Stimulated activated memory B cell treated with anti-CD40 and anti-IgM and Interleukin-4, amounts not matched to agents 10 μg/mL and 1 μg/mL and 100 μg/mL, for 72 hours (primary cell): ENCODE measurements around the gene MSLN.

Experiments used
- ATAC-seq: fragments of 150-1000 bp; cut with Tn5 transposase; 2 replicates; pipeline ENCODE4 v1.10.0; 2021
- H3K27ac Mint-ChIP-seq: one replicate; pipeline ENCODE4 v1.8.0; 2022; ENCODE audit warnings: mild to moderate bottlenecking, mixed read lengths
- H3K27me3 Mint-ChIP-seq: one replicate; pipeline ENCODE4 v1.8.0; 2022; ENCODE audit warnings: mixed read lengths
- H3K36me3 Mint-ChIP-seq: one replicate; pipeline ENCODE4 v1.8.0; 2022; ENCODE audit warnings: mixed read lengths
- H3K4me1 Mint-ChIP-seq: one replicate; pipeline ENCODE4 v1.8.0; 2022; ENCODE audit warnings: mixed read lengths
- H3K4me3 Mint-ChIP-seq: one replicate; pipeline ENCODE4 v1.8.0; 2022; ENCODE audit warnings: mild to moderate bottlenecking, moderate library complexity, mixed read lengths
- H3K9me3 Mint-ChIP-seq: one replicate; pipeline ENCODE4 v1.8.0; 2022; ENCODE audit warnings: mixed read lengths

MSLN gene

GRCh38 chr16:782766-783403 is 22.4 kb downstream of the MSLN start:
- Mint-ChIP-seq H3K27me3 (peaks cover 37% of the 10 kb centered on the region), H3K9me3 (no peaks in the 10 kb centered on the region), H3K4me1 (peaks cover 23% of the 10 kb centered on the region), H3K27ac (no peak overlapping the region), H3K36me3 (peaks cover 6% of the 10 kb centered on the region), H3K4me3 (no peak overlapping the region)
- ATAC-seq, result peak; percentile 9

GRCh38 chr16:783404-784161 is 23.0 kb downstream of the MSLN start:
- no peak for ATAC-seq
- no peak overlapping the region for H3K27ac Mint-ChIP-seq

GRCh38 chr16:784431-784830 is 23.9 kb downstream of the MSLN start:
- peaks cover 23% of the 10 kb centered on the region for H3K4me1 Mint-ChIP-seq
- peaks cover 6% of the 10 kb centered on the region for H3K36me3 Mint-ChIP-seq
- peaks cover 37% of the 10 kb centered on the region for H3K27me3 Mint-ChIP-seq
- H3K9me3 Mint-ChIP-seq, result no peaks in the 10 kb centered on the region
- ATAC-seq, result no peak
- H3K27ac Mint-ChIP-seq, result no peak overlapping the region
- no peak overlapping the region for H3K4me3 Mint-ChIP-seq

More at GRCh38 chr16:783404-784161, 23.0 kb downstream of the MSLN start:
- H3K36me3 Mint-ChIP-seq, result peaks cover 6% of the 10 kb centered on the region
- H3K9me3 Mint-ChIP-seq, result no peaks in the 10 kb centered on the region
- H3K4me3 Mint-ChIP-seq, result no peak overlapping the region
- peaks cover 23% of the 10 kb centered on the region for H3K4me1 Mint-ChIP-seq
- H3K27me3 Mint-ChIP-seq, result peaks cover 37% of the 10 kb centered on the region

GRCh38 chr16:785563-786535 is 25.3 kb downstream of the MSLN start:
- no peak overlapping the region for H3K27ac Mint-ChIP-seq
- peaks cover 9% of the 10 kb centered on the region for H3K36me3 Mint-ChIP-seq
- H3K4me1 Mint-ChIP-seq, result peaks cover 36% of the 10 kb centered on the region
- H3K9me3 Mint-ChIP-seq, result no peaks in the 10 kb centered on the region
- peak overlapping the region; percentile 83 for H3K4me3 Mint-ChIP-seq
- ATAC-seq, result no peak
- peaks cover 27% of the 10 kb centered on the region for H3K27me3 Mint-ChIP-seq

GRCh38 chr16:787321-787966 is 26.9 kb downstream of the MSLN start:
- Mint-ChIP-seq H3K27ac (peak overlapping the region; percentile 80), H3K4me3 (peak overlapping the region; percentile 83), H3K27me3 (peaks cover 12% of the 10 kb centered on the region), H3K9me3 (no peaks in the 10 kb centered on the region), H3K4me1 (peaks cover 44% of the 10 kb centered on the region), H3K36me3 (peaks cover 19% of the 10 kb centered on the region)
- ATAC-seq, result no peak

- peak within 1 kb of the TSS; percentile 86 for H3K4me3 Mint-ChIP-seq
- ATAC-seq, result peak; percentile 35
- H3K27ac Mint-ChIP-seq, result peak within 1 kb of the TSS; percentile 80
These were observed 27.5 kb downstream of the MSLN start, which contains the start of gene RPUSD1 for GRCh38 chr16:787978-788398. RPUSD1 (minus strand) TSS chr16:788381; CDS start chr16:787737, 644 bp downstream.

GRCh38 chr16:788399-789126 is 28.0 kb downstream of the MSLN start, which contains the start of gene CHTF18:
CHTF18 (plus strand) TSS chr16:788620; CDS start chr16:788685, 65 bp downstream.
- Mint-ChIP-seq H3K27ac (peak within 1 kb of the TSS; percentile 80), H3K36me3 (peaks cover 22% of the 10 kb centered on the region), H3K4me1 (peaks cover 38% of the 10 kb centered on the region), H3K4me3 (peak within 1 kb of the TSS; percentile 86), H3K27me3 (peaks cover 2% of the 10 kb centered on the region), H3K9me3 (no peaks in the 10 kb centered on the region)
- peak; percentile 91 for ATAC-seq

More at GRCh38 chr16:787978-788398, 27.5 kb downstream of the MSLN start, which contains the start of gene RPUSD1:
- Mint-ChIP-seq H3K27me3 (peaks cover 8% of the 10 kb centered on the region), H3K9me3 (no peaks in the 10 kb centered on the region), H3K4me1 (peaks cover 43% of the 10 kb centered on the region), H3K36me3 (peaks cover 19% of the 10 kb centered on the region)

GRCh38 chr16:789191-789850 is 28.8 kb downstream of the MSLN start:
- Mint-ChIP-seq H3K9me3 (no peaks in the 10 kb centered on the region), H3K27ac (peak overlapping the region; percentile 40), H3K4me3 (peak overlapping the region; percentile 41), H3K4me1 (peaks cover 38% of the 10 kb centered on the region), H3K27me3 (no peaks in the 10 kb centered on the region), H3K36me3 (peaks cover 28% of the 10 kb centered on the region)
- no peak for ATAC-seq

GRCh38 chr16:790086-790485 is 29.6 kb downstream of the MSLN start:
- Mint-ChIP-seq H3K4me1 (peaks cover 38% of the 10 kb centered on the region), H3K4me3 (peak overlapping the region; percentile 73), H3K36me3 (peaks cover 23% of the 10 kb centered on the region), H3K27me3 (no peaks in the 10 kb centered on the region), H3K27ac (no peak overlapping the region), H3K9me3 (no peaks in the 10 kb centered on the region)
- no peak for ATAC-seq

GRCh38 chr16:791131-791530 is 30.6 kb downstream of the MSLN start:
- H3K27me3 Mint-ChIP-seq, result peaks cover 5% of the 10 kb centered on the region
- no peak for ATAC-seq
- no peaks in the 10 kb centered on the region for H3K9me3 Mint-ChIP-seq
- H3K36me3 Mint-ChIP-seq, result peaks cover 27% of the 10 kb centered on the region
- H3K27ac Mint-ChIP-seq, result no peak overlapping the region
- H3K4me3 Mint-ChIP-seq, result no peak overlapping the region
- peaks cover 45% of the 10 kb centered on the region for H3K4me1 Mint-ChIP-seq

GRCh38 chr16:792221-792995 is 31.9 kb downstream of the MSLN start:
- no peak for ATAC-seq
- Mint-ChIP-seq H3K27ac (no peak overlapping the region), H3K9me3 (no peaks in the 10 kb centered on the region), H3K4me1 (peaks cover 32% of the 10 kb centered on the region), H3K4me3 (no peak overlapping the region), H3K36me3 (peaks cover 39% of the 10 kb centered on the region), H3K27me3 (peaks cover 18% of the 10 kb centered on the region)

GRCh38 chr16:793414-793813 is 32.9 kb downstream of the MSLN start:
- H3K27me3 Mint-ChIP-seq, result peaks cover 28% of the 10 kb centered on the region
- no peaks in the 10 kb centered on the region for H3K9me3 Mint-ChIP-seq
- peaks cover 34% of the 10 kb centered on the region for H3K4me1 Mint-ChIP-seq
- no peak overlapping the region for H3K4me3 Mint-ChIP-seq
- H3K27ac Mint-ChIP-seq, result no peak overlapping the region
- no peak for ATAC-seq
- H3K36me3 Mint-ChIP-seq, result peaks cover 49% of the 10 kb centered on the region
